Endometrial microvascular endothelial cells (primary cell): Measurements from ENCODE around the gene SEZ6L. TPM values are rescaled to one million over a fixed set of nuclear protein-coding genes. Genes with fewer than 3 reads are reported as not detected.
"Not testable (repeated sequence)": the region's sequence is repeated elsewhere in the genome, so short reads cannot be mapped to it uniquely, and the experiment has no call there.

Experiments
- in situ Hi-C: cut with HindIII; loops from 2 replicates; pipeline ENCODE4 v1.10.0; 2017; ENCODE audit warnings: low sequenced_read_pairs, low pct_unique_long_range_greater_than_20kb; ENCODE audit errors: inconsistent ontology term
- total RNA-seq: library from RNA; depleted of rRNA; stranded (reverse); fragments of >200 nt; gene quantifications from one replicate; pipeline ENCODE4 v1.2.3, GENCODE V29; 2015; ENCODE audit errors: inconsistent ontology term

The SEZ6L gene
- total RNA-seq, 1 donor from 2014 or later = not detected

DNA sequence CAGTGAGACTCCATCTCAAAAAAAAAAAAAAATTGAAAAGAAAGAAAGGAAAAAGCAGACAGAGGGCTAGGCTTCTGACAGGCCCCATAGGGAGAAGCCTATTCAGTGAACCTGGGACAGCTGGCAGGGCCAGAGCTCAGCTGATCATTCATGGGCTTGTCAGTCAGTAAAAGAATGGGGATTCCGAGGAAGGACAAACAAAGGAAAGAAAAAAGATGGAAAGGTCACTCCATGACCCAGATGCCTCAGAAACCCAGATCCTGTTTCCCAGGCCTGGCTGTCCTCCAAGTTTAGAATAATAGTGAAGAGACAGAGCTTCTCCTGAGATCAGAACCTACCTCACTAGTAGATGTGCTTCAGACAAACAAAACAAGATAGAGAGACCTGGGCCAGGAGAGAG, 225.5 kb downstream of the SEZ6L start:
- in situ Hi-C loops = no loop called here

DNA sequence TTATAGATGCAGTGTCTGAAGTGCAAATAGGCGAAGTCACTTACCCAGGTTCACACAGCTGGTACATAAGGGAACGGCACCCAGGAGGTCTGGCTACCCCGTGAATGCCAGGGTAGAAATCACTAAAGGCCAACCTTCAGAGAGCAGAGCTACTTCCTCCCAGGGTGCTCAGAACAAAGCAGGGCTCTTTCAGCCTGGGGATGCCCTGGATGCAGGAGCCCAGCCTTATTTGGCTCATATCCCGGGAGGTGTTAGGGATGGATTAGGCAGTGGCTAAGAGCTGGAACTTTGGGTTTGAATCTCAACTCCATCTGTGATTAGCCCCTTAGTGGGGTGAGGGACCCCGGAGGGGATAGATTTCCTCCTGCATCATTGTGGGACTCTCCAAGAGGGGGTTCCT, 226.7 kb downstream of the SEZ6L start:
- in situ Hi-C loops = no loop called here

DNA sequence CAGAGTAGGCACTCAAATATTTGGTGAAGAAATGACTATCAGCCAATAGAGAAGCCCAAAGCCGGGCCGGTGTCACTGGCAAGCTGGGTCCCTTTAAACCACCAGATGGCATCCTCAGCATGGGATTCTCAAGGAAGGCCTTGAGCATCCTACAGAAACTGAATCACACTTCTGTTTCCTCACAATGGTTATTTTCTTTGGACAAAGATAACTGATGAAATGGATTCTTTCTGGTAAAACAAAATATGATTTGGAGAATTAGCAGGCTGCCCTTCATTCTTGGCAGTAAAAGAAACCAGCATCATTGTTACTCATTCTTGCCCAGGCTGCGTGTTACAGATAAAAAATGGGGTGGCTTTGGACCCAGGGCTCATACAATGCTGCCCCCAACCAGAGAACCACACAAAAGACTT, 229.5 kb downstream of the SEZ6L start:
- in situ Hi-C loops = no loop called here

DNA sequence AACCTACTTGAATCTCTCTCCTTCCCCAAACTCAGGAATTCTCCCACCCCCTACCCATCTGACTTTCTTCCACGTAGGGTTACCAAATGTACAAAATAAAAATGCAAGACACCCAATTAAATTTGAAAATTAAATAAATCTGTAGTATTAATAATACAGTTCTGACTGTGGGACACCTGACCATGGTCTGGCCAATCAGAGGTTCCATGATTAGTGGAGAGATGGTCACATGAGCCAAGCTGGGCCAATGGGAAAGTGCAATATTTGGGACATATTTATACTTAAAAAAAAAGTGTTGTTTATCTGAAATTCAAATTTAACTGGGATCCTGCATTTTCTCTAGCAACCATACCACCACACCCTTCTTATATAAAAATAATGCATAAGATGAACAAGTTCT, 230.0 kb downstream of the SEZ6L start:
- in situ Hi-C loops = no loop called here

DNA sequence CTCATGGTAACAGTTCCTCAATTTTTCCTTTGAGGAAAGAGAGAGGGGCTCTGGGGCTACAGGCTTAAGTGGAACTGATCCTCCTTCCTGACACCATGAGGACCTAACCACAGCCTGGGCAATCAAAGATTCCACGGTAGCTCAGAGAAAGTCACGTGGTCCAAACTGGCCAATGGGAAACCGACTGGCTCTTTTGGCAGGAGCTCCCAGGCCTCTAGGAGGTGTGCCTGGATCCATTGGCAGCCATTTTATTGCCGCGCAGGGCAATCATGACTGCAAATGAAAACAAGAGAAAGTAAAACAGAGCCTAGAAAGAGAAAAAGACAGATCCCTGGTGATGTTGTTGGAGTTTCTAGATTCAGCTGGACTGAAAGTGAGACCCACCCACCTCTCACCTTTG, 232.5 kb downstream of the SEZ6L start:
- in situ Hi-C loops = no loop called here

DNA sequence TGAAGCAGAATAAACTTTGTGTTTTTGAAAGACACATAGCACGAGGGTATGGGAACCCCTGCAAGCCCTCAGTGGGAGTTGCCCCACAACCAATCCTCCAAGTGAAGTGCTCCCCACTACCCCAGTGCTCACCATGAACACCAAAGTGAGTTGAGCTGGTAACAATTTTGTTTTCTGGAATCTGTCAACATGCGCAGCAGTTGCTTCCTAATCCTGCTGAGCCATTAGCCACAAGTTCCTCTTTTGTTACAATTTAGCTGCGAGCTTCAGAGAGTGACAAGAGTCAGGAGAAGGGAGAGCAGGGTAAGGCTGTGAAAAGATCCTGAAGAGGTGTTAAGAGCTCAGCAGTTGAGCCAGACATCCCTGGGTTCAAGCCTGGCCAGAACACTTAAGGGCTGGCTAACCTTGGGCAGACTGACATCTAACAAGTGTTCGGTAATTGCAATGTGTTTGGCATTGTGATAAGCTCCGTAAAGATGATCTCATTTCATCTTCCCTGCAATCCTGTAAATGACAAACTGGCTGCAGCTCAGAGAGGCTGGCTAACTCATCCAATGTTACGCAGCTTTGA, 235.7 kb downstream of the SEZ6L start:
- in situ Hi-C loops = no loop called here

DNA sequence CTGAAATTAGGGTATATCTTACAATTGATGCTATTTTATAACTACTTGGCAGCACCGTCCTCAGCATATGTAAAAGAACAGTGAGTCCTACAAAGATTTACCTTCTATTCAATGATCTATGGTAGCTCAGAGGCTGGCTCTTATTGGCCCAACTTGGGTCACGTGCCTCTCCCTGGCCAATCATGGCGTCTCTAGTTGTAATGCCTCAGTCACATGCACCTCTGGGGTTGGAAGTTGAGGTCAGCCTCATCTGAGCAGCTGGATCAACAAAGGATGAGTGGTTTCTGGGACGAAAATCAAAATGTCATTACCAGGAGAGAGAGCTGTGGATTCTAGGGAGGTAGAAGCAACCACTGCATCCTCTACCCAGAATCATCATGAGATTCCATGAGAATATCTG, 236.9 kb downstream of the SEZ6L start:
- in situ Hi-C loops = no loop called here

DNA sequence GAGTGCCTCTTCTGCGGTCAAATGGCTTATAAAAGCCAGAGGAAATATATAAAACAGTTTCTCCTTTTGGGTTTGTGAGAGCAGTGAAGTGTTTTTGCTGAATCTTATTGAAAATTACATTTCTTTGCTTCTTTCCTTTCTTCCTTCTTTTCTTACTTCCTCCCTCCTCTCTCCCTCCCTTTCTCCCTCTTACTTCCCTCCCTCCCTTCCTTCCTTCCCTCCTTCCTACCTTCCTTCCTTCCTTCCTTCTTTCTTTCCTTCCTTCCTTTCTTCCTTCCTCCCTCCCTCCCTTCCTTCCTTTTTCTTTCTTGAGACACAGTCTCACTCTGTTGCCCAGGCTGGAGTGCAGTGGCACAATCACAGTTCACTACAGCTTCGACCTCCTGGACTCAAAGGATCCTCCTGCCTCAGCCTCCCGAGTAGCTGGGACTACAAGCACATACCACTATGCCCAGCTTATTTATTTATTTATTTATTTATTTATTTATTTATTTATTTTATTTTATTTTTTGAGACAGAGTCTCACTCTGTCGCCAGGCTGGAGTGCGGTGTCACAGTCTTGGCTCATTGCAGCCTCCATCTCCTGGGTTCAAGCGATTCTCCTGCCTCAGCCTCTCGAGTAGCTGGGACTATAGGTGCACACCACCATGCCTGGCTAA, 239.4 kb downstream of the SEZ6L start:
- in situ Hi-C loops = not testable (repeated sequence)

DNA sequence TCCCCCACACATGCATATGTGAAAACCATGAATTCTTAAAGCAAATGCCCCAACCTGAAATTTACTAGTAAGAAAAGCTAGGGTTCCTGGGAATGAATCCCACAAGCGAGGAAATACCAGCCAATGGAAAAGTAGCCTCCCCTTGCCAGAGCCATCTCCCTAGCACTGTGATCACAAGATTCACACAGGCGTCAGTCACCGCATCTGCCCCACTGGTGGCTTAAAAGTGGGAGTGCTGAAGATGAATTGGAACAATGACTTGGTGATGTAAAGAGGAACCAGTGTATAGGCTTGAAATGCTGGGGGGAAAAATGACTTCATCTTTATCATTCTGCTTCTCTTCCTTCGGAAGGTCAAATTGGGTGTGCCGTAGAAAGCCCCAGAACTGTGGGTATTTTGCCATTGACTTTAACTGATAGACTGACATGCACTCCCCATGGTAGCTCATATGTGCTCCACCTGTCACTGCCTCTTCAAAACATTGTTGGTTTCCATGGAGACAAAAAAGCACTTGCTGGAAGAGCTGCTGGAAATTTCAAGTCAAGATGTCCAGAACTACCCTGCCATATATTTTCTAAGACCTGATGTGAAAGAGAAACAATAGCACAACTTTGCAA, 240.6 kb downstream of the SEZ6L start:
- in situ Hi-C loops = no loop called here

DNA sequence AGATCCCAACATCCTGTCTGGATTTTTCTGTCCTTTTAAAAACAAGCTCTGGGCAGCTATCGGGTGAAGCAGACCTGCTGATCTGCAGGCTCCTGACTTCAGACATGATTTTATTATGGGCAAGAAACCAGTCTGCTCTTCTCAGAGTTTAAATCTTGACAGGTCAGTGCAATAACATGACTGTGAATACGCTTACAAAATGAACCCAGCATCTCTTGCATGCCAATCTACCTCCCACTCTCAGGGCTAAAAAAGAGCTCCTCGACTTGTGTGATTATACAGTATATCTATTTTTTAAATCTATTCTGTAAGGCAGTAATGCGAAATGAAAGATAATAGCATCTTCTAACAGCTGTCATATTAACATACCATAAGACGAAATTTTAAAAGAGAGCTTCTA, 241.1 kb downstream of the SEZ6L start:
- in situ Hi-C loops = no loop called here

DNA sequence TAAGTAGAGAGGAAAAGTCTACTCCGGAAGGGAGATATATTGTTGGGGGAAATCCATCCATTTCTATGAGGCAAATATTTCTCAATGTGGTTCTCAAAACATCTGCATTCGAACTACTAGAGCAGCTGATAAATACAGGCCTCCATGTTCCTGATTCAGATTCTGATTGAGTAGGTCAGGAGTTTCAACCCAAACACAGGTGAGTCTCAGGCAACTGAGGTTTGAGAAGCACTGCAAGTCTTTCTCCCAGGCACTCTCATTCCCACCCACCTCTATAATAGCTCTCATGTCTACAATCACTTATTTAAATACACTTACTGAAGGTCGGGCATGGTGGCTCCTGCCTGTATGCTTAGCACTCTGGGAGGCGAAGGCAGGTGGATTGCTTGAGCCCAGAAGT, 245.1 kb downstream of the SEZ6L start:
- in situ Hi-C loops = no loop called here

DNA sequence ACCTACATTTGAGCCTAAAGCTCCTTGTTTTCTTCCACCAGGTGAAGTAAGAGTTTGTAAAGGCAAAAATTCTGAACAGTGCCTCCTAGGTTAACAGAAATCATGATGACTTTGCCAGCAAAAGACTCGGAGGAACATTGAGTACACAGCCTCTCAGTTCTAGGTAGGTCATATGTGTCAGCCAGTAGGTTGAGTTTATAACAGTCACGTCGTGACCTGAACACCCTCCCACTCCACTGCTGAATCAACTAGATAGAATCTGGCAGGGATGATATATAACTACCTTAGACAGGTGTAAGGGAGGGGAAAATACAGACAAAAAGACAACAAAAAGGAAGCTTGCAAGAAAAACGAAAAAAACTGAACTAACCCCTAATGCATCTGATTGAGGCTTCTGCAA, 247.0 kb downstream of the SEZ6L start:
- in situ Hi-C loops = no loop called here

DNA sequence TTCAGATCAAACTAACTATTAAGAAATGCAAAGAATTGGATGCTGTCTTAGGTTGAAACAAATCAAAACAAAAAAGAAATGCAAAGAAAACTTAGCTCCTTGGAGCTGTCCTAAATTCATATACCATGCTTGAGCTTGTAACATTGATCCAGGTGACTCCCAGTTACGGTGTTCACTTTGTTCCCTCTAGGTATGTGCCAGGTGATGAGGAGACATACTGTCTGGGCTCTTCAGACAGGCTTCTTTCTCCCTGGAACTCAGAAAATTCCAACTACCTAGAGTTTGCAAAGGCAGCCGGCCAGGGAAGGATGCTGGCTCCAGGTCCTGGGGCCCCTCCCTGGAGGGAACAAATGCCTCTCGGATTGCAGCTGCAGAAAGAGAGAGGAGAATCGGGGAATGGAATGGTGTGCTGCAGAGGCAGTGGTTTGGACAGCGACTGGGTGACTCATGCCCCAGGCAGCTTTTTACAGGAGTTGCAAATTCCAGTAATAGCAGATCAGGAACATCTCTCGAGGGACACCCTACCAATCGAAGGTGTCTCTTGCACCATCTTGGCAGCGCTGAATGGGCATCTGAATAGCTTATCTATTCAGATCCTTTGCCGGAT, 247.5 kb downstream of the SEZ6L start:
- in situ Hi-C loops = no loop called here

DNA sequence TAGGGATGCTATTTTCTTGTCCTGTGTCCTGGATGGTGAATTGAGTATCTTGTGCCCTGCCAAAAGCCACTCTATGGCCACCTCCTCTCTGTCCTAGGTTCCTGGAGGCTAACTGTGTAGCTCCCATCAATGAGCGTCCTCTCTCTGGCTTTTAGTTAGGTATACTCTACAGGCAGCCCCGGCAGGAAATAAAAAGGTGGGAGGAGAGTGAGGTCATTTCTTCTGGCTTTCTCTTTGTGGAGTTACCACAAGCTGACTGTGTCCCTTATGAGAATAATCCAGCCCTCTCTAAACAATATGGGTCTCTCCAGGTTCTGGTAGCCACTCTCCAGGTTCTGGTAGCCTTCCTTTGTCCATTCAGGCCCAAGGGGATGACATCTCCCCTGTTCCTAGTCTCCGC, 248.1 kb downstream of the SEZ6L start:
- in situ Hi-C loops = no loop called here

DNA sequence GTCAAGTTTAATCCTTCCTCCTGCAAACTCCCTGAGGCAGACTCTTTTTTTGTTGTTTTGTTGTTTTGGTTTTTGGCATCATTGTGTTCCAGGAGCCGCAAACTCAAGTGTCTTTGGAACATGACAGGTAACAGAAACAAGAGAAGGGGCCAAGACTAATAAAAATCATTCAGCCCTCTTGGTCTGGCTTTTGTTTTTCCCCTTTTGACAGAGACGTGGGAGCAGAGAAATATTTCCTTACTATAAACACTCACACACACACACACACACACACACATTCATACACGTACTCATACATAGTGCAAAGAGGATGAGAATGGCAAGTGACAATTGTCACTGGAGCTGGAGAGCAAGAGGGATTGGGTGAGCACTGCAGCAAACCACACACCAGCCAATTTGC, 249.4 kb downstream of the SEZ6L start:
- in situ Hi-C loops = no loop called here

DNA sequence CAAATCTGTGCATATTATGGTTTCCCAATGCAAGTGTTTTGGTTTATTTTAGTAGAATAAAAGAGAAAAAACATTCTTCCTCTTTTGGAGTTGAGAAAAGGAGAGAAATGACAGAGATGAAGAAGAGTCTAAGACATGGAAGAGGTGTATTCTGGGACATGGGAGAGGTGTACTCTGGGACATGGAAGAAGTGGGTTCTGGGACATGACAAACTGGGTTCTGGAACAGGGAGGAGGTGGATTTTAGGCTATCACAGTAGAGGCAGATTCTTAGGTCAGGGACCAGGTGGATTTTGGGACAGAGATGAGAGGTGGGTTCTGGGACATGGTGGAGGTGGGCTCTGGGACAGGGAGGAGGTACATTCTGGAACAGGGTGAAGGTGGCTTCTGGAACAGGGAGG, 257.7 kb downstream of the SEZ6L start:
- in situ Hi-C loops = no loop called here

DNA sequence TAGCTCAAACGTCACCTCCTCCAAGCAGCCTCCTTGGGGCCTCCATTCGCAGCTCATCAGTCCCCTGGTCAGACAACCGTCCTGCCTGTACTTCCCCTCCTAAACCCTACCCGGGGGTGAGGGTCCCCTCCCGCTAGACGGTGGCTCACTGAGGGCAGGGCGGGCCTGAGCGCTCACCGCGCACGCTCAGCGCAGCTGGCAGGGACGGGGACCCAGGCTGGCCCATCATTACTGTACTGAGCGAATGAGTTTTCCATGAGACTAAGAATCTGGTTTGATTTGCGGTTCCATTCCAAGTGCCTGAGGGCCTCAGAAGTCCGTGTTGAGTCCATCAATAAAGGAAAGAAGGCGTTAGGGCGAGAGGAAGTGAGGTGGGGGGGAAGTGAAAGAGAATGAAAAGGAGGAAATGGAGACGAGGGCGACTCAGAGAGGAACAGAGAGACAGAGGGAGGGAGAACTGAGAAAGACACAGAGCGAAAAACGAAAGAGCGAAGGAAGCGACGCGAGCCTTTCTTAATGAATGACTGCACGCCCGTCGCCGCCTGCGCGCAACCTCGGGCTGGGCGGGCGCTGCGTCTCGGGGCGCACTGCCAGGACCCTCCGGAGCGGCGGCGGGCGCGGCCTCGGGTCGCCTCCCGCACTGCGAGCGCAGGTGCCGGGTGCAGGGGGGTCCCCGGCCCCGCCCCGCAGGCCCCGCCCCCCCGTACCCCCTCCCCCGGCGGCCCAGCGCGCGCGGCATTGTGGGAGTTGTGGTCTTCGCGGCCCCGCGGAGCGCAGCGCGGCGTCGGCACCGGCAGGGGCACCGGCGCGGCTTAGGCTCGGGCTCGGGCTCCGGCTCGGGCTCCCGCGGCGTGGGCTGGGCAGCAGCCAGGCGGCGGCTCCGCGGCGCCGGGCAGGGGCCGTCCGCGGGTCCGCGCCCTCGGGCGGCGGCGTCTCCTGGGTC, 259.5 kb downstream of the SEZ6L start, which contains the start of gene ASPHD2:
Gene ASPHD2 (plus strand): TSS at position 746 of the 943 bp plus-strand sequence. CDS start 4,356 bp downstream, outside the sequence.
- in situ Hi-C loops = no loop called here

DNA sequence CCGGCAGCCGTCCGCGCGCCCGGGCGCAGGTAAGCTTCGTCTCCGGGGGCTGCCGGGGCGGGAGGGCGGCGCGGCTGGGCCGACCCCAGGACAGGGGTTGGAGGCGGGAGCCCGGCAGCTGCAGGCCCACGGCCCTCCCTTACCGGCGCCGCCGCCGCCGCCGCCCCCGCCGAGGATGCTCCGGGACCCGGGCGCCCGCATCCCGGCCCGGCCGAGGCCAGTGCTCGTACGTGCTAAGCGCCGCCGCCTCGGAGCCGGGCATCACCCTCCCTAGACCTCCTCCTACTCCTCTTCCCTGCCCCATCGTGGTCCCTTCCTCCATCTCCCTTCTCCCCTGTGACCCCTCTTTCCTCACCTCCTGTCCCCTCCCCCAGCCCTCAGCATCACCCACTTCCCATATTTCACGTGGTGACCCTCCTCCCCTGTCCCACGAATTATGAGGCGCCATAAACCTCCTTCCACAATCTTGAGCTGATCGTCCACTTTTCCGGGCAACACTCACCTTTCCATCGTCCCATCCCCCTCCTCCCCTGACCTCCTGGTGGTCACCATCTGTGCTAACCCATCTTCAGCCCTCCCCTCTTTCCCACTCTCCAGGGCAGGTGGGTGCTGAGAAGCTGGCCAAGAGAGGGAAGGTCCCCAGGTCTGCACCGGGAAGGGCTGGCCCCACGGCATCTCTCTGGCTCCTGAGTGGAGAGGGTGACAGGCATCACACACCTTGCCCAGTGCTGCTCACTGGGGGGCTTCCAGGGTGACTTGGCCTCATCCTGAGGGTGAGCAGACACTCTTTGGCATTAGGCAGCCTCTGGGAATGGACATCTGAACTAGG, 260.4 kb downstream of the SEZ6L start:
- in situ Hi-C loops = no loop called here
